Loucy (cell line): ENCODE results near the gene PIGN.

ENCODE experiments used
- CTCF ChIP-seq: fragments of 200-600 bp; sonication (generic); conservative IDR thresholded peaks from 2 replicates; pipeline ENCODE4 v1.5.1; 2014; ENCODE audit warnings: mild to moderate bottlenecking, antibody characterized with exemption, low read length
- EZH2phosphoT487 ChIP-seq: fragments of 200-600 bp; IDR thresholded peaks from 2 replicates; pipeline ENCODE4 v1.6.1; 2018; ENCODE audit warnings: antibody characterized with exemption, mild to moderate bottlenecking, moderate library complexity, borderline replicate concordance

GRCh38 chr18:62236252-62236651, 49.4 kb upstream of the PIGN start:
- TF ChIP-seq CTCF (no peak), EZH2phosphoT487 (no peak)
